DMS 273 (cell line): Measurements from ENCODE around the gene HERPUD1.
"Not testable (repeated sequence)": the region's sequence is repeated elsewhere in the genome, so short reads cannot be mapped to it uniquely, and the experiment has no call there.

Source experiments
- DNase-seq: peaks from one replicate; lab custom pipeline; 2025; ENCODE audit not compliant: unreplicated experiment; lab: John Stamatoyannopoulos, UW

The HERPUD1 gene, protein sequence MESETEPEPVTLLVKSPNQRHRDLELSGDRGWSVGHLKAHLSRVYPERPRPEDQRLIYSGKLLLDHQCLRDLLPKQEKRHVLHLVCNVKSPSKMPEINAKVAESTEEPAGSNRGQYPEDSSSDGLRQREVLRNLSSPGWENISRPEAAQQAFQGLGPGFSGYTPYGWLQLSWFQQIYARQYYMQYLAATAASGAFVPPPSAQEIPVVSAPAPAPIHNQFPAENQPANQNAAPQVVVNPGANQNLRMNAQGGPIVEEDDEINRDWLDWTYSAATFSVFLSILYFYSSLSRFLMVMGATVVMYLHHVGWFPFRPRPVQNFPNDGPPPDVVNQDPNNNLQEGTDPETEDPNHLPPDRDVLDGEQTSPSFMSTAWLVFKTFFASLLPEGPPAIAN

DNA sequence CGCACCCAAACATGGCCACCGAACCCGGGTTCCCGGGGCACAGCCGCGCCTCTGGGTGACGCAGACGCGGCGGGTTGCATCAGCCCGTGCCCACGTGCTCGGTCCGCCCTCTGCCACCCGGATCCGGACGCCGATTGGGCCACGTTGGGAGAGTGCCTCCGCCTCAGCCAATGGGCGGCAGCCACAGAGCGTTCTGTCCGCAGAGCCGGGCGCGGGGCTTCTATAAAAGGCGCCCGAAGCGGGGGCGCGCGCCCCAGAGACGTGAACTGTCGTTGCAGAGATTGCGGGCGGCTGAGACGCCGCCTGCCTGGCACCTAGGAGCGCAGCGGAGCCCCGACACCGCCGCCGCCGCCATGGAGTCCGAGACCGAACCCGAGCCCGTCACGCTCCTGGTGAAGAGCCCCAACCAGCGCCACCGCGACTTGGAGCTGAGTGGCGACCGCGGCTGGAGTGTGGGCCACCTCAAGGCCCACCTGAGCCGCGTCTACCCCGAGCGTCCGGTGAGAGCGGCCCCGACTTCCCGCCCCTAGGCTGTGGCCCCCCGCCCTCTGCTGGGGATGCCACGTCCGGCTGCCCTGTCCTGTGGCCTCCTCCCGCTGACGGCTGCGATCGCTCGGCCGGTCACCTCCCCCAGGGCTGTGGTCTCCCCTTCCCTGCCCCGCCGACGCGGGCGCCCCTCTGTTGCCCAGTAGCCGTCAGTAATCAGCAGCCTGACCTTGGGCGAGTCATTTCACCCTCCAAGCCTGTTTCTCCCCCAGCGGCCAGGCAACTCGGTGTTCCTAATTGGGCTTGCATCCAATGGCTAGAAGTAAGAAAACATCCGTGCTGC, at the start of gene HERPUD1:
Gene HERPUD1, plus strand, starts transcription at position 251 of the 829 bp plus-strand sequence. Its CDS starts 103 bp downstream, at position 354.
- peak; percentile 99 for DNase-seq

DNA sequence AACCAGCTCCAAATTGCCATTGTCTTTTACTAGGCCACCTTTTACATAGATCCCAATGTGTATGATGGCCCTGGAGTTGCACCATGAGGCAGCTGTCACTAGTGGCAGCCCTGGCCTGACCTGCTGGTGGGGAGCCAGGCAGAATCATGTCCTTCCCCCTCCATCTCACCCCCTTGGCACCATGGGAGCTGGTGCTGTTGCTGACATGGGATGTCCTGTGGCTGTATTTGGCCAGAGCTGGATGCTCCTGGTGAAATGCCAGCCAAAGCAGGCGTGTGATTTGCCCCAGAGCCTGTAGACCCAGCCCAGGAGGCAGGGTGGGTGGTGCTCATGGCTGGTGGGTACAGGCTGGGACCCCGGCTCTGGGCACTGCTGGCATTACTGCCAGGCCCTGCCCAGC, 48.4 kb upstream of the HERPUD1 start:
- no peak for DNase-seq

DNA sequence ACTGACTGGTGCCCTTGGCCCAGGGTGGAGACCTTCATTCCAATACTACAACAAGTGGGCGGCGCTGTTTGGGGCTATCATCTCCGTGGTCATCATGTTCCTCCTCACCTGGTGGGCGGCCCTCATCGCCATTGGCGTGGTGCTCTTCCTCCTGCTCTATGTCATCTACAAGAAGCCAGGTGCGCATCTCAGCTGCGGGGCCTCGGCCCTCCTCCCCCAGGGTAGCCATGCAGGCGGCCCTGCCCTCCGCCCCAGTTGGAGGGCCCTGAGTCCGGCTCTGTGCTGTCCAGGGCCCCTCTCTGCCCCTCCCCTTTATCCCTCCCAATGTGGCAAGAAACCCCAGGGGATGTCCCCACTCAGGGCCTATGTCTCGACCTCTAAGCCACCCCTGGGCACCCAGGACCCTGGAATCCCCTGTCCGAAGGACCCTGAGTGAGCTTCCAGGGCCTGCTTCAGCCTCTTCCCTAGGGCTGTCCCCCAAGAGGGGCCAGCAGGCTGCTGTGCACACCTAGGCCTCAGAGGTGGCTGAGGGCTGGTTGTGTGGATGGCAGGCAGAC, 47.8 kb upstream of the HERPUD1 start:
- no peak for DNase-seq

DNA sequence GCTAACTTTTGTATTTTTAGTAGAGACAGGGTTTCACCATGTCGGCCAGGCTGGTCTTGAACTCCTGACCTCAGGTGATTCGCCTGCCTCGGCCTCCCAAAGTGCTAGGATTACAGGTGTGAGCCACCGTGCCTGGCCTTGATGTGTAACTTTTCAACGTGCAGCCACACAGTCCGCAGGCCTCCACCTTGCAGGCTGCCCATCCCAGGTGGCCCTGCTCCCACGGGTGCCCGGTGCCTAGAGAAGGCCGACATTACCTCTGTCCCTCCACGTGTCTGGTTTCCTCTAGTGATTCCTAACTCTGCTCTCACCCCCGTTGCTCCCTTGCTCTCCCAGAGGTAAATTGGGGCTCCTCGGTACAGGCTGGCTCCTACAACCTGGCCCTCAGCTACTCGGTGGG, 47.0 kb upstream of the HERPUD1 start:
- DNase-seq: not testable (repeated sequence)

DNA sequence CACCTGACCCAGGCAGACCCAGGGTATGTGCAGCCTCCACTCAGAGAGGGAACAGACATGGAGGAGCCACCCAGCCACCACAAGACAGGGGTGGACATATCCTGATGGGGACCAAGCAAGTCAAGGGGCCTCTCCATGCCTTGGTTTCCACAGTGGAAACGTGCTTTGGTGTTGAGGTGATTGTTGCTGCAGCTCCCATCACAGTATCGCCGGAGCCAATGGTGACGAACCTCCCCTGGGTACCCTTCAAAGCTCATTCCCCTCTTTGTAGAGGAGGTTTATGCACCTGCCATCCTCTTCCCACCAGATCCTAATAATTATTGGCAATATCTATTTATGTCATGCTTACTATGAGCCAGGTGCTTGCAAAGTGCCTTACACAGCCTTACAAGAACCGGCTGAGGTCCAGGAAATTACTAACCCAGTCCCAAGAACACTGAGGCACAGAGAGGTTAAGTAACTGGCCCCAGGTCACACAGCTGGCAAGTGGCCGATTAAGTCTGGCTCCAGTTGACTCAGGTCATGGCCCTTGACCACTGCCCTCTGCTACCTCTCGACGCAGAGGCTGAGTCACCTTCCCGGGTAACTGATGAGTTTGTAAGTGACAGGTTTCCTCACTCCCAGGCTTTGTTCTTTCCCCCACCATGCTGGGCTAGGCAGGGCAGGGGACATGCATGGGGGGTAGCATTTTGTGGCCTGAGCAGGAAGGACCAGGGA, 46.3 kb upstream of the HERPUD1 start:
- no peak for DNase-seq

DNA sequence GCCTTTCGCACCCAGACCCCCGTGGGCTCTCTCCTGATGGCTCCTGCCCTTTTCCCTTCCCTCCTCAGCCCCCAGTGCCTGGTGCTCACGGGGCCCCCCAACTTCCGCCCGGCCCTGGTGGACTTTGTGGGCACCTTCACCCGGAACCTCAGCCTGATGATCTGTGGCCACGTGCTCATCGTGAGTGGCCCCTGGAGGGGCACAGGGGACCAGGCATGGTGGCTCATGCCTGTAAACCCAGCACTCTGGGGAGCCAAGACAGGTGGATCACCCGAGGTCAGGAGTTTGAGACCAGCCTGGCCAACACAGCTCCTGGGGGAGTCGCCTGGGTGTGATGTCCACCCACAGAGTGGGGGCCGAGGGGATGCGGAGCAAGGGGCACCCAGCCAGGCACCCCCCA, 45.6 kb upstream of the HERPUD1 start:
- DNase-seq: no peak

DNA sequence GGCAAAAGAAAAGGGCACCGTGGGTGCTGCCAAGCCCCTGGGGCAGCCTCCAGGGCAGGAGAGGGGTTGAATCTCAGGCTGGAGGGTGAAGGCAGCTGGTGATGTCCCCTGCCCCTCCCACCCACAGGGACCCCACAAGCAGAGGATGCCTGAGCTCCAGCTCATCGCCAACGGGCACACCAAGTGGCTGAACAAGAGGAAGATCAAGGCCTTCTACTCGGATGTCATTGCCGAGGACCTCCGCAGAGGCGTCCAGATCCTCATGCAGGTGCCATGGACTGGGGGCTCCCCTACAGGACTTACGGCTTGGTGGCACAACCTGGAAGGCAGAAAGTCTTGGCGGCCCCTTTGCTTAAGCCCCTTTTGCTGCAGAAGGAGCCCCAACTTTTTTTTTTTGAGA, 45.1 kb upstream of the HERPUD1 start:
- no peak for DNase-seq

DNA sequence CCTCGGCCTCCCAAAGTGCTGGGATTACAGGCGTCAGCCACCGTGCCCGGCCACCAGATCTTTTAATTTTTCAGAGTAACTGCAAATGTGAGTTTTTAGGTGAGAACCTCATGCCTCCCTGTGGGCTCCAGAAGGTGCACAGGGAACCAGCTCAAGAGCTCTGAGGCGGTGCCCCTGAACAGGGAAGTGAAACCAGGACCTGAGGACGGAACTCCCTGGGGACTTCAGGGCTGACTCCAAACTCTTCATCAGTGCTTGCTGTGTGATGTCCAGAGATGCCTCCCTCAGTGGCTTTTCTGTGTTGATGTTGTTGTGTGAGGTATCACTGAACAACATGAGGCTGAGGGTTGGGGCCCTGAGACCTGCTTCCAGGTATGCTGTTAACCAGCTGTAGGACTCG, 43.1 kb upstream of the HERPUD1 start:
- DNase-seq: no peak

DNA sequence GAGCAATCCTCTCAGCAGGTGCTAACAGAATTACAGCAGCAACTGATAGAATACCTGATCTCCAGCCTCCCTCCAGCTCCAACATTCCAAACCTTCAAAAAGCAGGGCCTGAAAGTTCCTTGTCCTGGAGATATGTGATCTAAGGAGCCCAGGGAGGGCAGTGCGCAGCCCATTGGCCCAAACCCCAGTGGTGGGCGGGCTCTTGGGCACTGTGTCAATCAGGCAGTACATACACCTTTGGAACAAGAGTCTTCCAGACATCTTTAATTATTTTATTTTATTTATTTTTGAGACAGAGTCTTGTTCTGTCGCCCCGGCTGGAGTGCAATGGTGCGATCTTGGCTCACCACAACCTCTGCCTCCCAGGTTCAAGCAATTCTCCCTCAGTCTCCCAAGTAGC, 42.7 kb upstream of the HERPUD1 start:
- DNase-seq: peak; percentile 48

DNA sequence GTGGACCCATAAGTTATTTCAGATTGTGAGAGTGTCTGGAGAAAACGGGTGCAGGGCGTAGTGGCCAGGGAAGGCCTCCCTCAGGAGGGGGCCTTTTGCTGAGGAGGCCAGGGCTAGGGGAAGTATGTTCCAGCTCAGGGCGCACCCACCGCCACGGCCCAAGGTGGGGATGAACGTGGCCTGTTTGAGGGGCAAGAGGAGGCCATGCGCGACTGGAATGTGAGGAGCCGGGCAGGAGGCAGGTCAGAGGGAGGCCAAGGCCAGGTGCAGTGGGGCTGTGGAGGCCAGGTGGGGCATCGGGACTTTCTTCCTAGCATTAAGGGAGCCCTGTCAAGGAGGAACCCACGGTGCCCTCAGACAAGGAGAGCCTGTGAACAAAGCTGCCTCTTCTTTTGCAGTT, 40.3 kb upstream of the HERPUD1 start:
- no peak for DNase-seq

DNA sequence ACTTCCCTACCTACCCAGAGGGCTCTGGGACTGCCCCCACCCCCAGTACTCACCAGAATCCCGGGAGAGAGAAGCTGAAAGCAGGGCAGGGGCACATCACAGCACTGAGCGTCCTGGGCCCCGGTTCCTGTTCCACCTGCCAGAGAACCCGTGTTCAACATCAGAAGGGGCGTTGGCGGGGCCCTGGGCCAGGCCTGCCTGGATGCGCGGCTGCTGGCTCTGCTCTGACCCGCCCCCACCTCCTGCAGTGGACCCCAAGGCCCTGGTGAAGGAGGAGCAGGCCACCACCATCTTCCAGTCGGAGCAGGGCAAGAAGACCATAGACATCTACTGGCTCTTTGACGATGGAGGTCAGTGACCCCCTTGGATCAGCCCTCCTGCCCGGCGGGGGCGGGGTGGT, 39.2 kb upstream of the HERPUD1 start:
- DNase-seq: no peak

DNA sequence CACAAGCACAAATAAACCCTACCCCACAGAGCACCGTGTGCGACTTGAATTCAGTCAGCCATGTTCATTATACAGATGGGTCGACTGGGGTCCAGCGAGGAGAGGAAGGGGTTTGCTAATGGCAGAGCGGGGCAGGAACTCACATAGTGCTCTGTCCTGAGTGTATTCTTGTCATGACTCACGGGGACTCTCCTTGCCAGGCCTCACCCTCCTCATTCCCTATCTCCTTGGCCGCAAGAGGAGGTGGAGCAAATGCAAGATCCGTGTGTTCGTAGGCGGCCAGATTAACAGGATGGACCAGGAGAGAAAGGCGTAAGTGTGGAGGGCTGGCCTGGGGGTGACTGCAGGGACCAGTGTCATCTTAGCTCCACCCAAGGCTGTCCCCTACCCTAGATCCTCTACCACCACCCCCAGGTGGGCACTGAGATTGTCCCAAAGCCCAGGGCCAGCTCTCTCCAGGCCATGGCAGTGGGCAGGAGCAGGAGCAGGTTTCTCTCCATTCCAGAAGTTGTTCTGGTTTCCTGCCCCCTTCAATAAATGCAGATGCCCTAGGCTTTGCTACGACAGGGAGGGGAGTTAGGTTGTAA, 37.5 kb upstream of the HERPUD1 start:
- no peak for DNase-seq

DNA sequence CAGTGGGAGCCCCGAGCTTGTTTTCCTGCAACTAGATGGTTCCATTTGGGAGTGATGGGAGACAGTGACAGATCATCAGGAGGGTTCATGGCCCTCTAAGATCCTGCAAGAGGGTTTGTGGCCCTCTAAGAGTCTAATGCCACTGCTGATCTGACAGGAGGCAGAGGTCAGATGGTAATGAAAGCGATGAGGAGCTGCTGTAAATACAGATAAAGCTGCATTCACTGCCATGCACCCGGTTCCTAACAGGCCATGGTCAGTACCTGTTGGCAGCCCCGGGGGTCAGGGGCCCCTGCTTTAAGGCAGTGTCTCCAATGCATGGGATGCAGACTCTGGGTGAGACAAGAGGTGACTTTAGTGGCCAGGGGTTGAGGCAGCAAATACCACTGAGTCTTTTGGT, 36.1 kb upstream of the HERPUD1 start:
- DNase-seq: no peak

DNA sequence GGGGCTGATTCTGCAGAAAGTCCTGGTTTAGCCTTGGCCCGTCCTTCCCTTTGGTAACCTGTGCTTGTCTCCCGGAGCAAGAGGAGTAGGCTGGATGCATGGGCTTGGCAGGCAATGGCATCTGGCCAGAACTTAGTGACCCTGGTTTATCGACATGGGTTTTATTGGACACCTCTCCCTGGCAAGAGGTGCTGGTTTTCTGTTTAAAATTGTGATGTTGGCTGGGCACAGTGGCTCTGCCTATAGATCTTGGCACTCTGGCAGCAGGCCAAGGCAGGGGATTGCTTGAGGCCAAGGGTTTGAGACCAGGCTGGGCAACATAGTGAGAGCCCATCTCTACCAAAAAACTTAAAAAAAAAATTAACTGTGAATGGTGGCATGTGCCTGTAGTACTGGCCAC, 35.7 kb upstream of the HERPUD1 start:
- DNase-seq: no peak

DNA sequence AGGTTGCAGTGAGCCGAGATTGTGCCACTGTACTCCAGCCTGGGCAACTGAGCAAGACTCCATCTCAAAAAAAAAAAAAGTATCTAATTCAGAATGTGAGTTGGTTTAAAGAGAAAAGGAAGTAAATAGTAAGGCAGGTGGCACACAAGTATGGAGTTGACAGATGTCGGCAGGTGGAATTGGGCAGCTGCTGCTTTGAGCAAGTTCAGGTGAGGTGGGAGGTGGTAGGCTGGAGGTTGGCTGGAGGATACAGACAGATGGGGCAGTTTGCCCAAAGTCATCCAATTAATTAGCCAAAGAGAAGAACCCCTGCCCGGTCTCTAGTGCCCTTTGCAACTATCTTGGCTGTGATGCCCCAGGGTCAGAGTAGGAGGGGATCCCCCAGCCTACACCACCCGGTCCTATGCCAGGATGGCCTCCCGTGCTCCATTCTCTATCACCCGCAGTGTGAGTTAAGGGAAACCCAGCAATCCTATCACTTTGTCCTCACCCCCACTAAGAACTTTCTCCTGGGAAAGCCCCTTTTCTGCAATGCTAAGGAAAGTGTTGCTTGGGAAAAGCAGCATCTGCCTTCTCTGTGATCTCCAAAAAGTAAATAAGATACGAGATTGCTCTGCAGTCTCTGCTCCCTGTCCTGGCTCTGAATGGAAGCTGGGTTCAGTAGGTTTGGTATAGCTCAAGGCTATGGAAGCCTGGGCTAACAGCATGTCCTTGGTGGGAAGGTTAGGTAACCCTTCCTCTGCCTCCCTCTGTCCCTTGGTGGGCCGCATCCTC, 34.7 kb upstream of the HERPUD1 start:
- no peak for DNase-seq

DNA sequence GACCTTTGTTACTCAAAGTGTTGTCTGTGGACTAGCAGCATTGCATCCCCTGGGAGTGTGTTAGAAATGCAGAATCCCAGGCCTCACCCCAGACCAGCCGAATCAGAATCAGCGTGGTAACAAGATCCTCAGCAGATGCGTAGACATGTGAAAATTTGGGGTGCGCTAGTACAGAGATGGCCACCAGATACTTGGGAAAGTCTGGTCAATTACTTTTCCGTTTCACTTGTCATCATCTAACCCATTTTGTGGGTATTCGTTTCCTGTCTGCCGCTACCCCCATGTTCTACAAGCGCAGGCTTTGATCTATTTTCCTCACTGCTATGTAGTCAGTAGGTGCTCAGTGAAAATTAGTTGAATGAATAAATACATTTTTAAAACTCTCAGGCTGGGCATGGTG, 33.1 kb upstream of the HERPUD1 start:
- no peak for DNase-seq

DNA sequence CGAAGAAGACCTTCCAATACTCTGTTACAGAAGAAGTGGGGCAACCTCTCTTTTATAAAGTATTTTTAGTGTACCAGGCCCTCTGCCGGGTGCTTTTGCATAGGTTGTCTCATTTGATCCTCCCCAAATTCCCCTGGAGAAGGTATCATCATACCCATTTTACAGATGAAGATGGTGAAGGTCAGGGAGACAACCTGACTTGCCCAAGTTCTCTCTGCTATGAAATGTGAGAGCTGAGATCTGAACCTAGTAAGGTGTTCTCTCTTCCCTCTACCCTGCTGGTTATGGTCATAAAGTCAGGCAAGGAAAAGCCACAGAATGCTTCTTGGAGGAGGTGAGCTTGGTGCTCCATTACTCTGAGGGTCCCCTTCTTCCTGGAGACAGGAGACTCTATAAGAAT, 28.1 kb upstream of the HERPUD1 start:
- DNase-seq: no peak

DNA sequence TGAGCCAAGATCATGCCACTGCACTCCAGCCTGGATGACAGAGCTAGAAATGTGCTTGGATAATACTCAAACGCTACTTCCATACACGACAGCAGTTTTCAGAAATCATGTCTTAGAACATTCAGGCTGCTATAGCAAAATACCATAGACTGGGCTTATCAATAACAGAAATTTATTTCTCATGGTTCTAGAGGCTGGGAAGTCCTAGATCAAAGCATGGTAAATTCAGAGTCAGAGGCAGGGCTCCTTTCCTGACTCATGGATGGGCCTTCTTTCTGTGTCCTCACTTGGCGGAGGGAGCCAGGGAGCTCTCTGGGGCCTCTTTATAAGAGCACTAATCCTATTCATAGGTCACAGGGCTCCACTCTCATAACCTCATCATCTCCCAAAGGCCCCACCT, 24.5 kb upstream of the HERPUD1 start:
- DNase-seq: no peak

DNA sequence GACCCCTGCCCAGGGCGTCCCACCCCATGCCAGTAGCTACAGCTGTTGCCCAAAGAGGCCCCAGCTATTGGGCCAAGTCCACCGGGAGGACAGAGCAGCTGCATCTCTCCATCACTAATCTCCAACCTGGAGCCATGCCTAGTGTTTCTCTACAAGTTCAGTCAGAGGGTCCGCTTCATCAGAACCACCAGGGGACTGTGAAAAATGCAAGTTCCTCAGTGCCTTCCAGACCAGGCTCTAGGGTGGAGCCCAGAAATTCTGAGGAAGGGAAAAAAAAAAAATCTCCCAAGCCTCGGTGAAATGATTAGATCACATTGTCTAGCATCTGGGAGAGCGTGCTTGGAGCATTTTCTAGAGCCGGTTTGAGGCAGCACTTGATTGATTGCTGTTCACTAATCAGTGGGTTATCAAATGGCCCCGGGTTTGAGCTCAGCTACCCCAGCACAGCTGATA, 22.4 kb upstream of the HERPUD1 start:
- no peak for DNase-seq

DNA sequence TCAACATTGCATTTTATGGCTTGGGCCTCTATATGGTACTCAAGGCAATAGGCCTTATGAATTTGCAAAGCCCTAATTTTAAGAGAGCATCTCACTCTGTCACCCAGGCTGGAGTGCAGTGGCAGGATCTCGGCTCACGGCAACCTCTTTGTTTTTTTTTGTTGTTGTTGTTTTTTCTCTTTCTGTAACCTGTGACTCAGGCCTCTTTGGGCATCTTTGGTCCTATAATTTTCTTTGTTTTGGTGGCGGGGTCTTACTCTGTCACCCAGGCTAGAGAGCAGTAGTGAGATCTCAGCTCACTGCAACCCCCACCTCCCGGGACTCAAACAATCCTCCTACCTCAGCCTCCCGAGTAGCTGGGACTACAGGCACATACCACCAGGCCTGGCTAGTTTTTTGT, 21.8 kb upstream of the HERPUD1 start:
- no peak for DNase-seq
